T-cell (primary cell): ENCODE results near the gene CFAP77. TPM values are rescaled to one million over a fixed set of nuclear protein-coding genes. Genes with fewer than 3 reads are reported as not detected.

Experiments
- ATAC-seq, 4 experiments: fragments of 200-7000 bp in 3 of 4; fragments of 150-1000 bp in 1 of 4; cut with Tn5 transposase; replicated peaks in 1 of 4; 1 replicate in 3 of 4; 2 replicates in 1 of 4; pipeline ENCODE4 v1.10.0; 2021; ENCODE audit warnings: moderate library complexity in 3 of 4, mild to moderate bottlenecking in 2 of 4, moderate number of reproducible peaks in 1 of 4
- CTCF ChIA-PET, 2 donors: fragments of 300-600 bp; sonication (Branson Sonifier 250); formaldehyde crosslinking; loops; one replicate each; lab custom pipeline; 2022; ENCODE audit warnings: antibody characterized with exemption in 2 of 2; lab: Charles Lee
- POLR2A ChIA-PET, 2 donors: fragments of 300-600 bp; sonication (Branson Sonifier 250); formaldehyde crosslinking; loops; one replicate each; lab custom pipeline; 2022; ENCODE audit warnings: antibody characterized with exemption in 2 of 2; lab: Charles Lee
- DNase-seq, 35 experiments: peaks; one replicate each; pipeline versions ENCODE4 v3.0.0 to v3.0.0-alpha.2; 2013 to 2023
- H3K27ac ChIP-seq: one replicate; pipeline ENCODE4 v1.5.1; 2013; ENCODE audit warnings: low read length
- H3K27me3 ChIP-seq, 2 experiments: replicated peaks in 1 of 2; 1 replicate in 1 of 2; 2 replicates in 1 of 2; pipeline versions ENCODE4 v1.6.1 to v1.7.0; 2013; ENCODE audit warnings: low read length in 1 of 2, mixed read lengths in 1 of 2; ENCODE audit not compliant: control insufficient read depth in 2 of 2, insufficient read depth in 2 of 2; ENCODE audit errors: extremely low read depth in 1 of 2
- H3K36me3 ChIP-seq, 2 donors: 1 replicate in 1 of 2; 2 replicates in 1 of 2; pipeline versions ENCODE4 v1.6.1 to v1.7.0; 2013; ENCODE audit warnings: low read length in 1 of 2; ENCODE audit not compliant: control insufficient read depth in 2 of 2, insufficient read depth in 1 of 2; ENCODE audit errors: extremely low read depth in 1 of 2
- H3K4me1 ChIP-seq, 2 experiments: 1 replicate in 1 of 2; 2 replicates in 1 of 2; pipeline versions ENCODE4 v1.6.1 to v1.7.0; 2013; ENCODE audit warnings: low read length in 2 of 2, mixed read lengths in 1 of 2; ENCODE audit not compliant: insufficient read depth in 2 of 2, control insufficient read depth in 1 of 2; ENCODE audit errors: extremely low read depth in 1 of 2
- H3K4me3 ChIP-seq, 2 donors: 1 replicate in 1 of 2; 2 replicates in 1 of 2; pipeline versions ENCODE4 v1.5.1 to v1.7.0; 2013; ENCODE audit warnings: mild to moderate bottlenecking in 2 of 2, low read length in 1 of 2, moderate library complexity in 1 of 2; ENCODE audit not compliant: control insufficient read depth in 1 of 2; ENCODE audit errors: extremely low read depth in 1 of 2
- H3K9me3 ChIP-seq: 2 replicates; pipeline ENCODE4 v1.7.0; 2013
- H3K27ac Mint-ChIP-seq, 2 donors: one replicate each; pipeline ENCODE4 v1.8.0; 2020 to 2021; ENCODE audit warnings: mild to moderate bottlenecking in 2 of 2, mixed read lengths in 2 of 2
- H3K27me3 Mint-ChIP-seq, 2 donors: one replicate each; pipeline ENCODE4 v1.8.0; 2021 to 2022; ENCODE audit warnings: mixed read lengths in 2 of 2
- H3K36me3 Mint-ChIP-seq: one replicate; pipeline ENCODE4 v1.8.0; 2021; ENCODE audit warnings: mixed read lengths
- H3K4me1 Mint-ChIP-seq, 3 donors: one replicate each; pipeline ENCODE4 v1.8.0; 2020 to 2022; ENCODE audit warnings: mixed read lengths in 3 of 3, mild to moderate bottlenecking in 1 of 3
- H3K4me3 Mint-ChIP-seq, 3 donors: one replicate each; pipeline ENCODE4 v1.8.0; 2020 to 2022; ENCODE audit warnings: mild to moderate bottlenecking in 3 of 3, mixed read lengths in 3 of 3, moderate library complexity in 3 of 3
- H3K9me3 Mint-ChIP-seq, 3 donors: one replicate each; pipeline ENCODE4 v1.8.0; 2020 to 2022; ENCODE audit warnings: mixed read lengths in 3 of 3
- WGBS: methylation state at CpG from one replicate; pipeline ENCODE4 v1.1.5; 2013; ENCODE audit warnings: missing lambda C conversion rate; ENCODE audit not compliant: insufficient coverage; 5-methylcytosine and 5-hydroxymethylcytosine counted together
- total RNA-seq, 35 experiments: library from RNA in 6 of 35; stranded (reverse) in 6 of 35; fragments of 120-200 nt in 1 of 35; gene quantifications; one replicate each; pipeline versions ENCODE4 v1.2.1 to v1.2.4 and lab custom pipeline; 2013 to 2026

The CFAP77 gene
- total RNA-seq, 5 donors from 2014 or later (not counting 1 experiment from before 2014, with no cell fraction given), result not detected

GRCh38 chr9:132516301-132516700 lies 106.3 kb downstream of the CFAP77 start:
- H3K27me3 Mint-ChIP-seq, result peaks cover 18 to 28% of the 10 kb centered on the region in 2 donors
- H3K4me1 ChIP-seq, result no peaks in the 10 kb centered on the region
- no peak overlapping the region for H3K27ac ChIP-seq
- ChIA-PET POLR2A (no interaction called here), CTCF (no interaction called here)
- no peaks in the 10 kb centered on the region for H3K36me3 ChIP-seq
- no peak overlapping the region for H3K4me3 ChIP-seq
- H3K4me3 Mint-ChIP-seq, result no peak overlapping the region
- H3K4me1 Mint-ChIP-seq, result no peaks in the 10 kb centered on the region
- no peak overlapping the region for H3K27ac Mint-ChIP-seq
- ATAC-seq, result no peak
- no CpG with 5 or more reads among the region's 6 CpGs for WGBS
- H3K27me3 ChIP-seq, result peaks cover 0 to 48% of the 10 kb centered on the region in 2 experiments
- no peaks in the 10 kb centered on the region for H3K9me3 Mint-ChIP-seq
- H3K9me3 ChIP-seq, result no peaks in the 10 kb centered on the region
- no peaks in the 10 kb centered on the region for H3K36me3 Mint-ChIP-seq
- DNase-seq, result no peak

GRCh38 chr9:132516911-132517310 lies 106.9 kb downstream of the CFAP77 start:
- CTCF ChIA-PET, result no interaction called here
- WGBS, result 33% methylated on average over 9 of the region's 18 CpGs
- Histone ChIP-seq H3K27ac (no peak overlapping the region), H3K27me3 (peaks cover 0 to 52% of the 10 kb centered on the region in 2 experiments), H3K36me3 (no peaks in the 10 kb centered on the region), H3K4me3 (no peak overlapping the region), H3K9me3 (no peaks in the 10 kb centered on the region), H3K4me1 (no peaks in the 10 kb centered on the region)
- Mint-ChIP-seq H3K4me1 (no peaks in the 10 kb centered on the region), H3K27me3 (peaks cover 18 to 30% of the 10 kb centered on the region in 2 donors), H3K4me3 (no peak overlapping the region), H3K36me3 (no peaks in the 10 kb centered on the region), H3K9me3 (no peaks in the 10 kb centered on the region), H3K27ac (no peak overlapping the region)
- POLR2A ChIA-PET, result interaction anchor here in 1 of 2 donors (0.6 kb wide), 1 partner anchor 700 kb away, joined by 5 read pairs; no protein-coding TSS in a partner anchor
- ATAC-seq, result no peak
- no peak for DNase-seq

- Histone ChIP-seq H3K36me3 (no peaks in the 10 kb centered on the region), H3K4me3 (no peak overlapping the region), H3K27ac (no peak overlapping the region), H3K9me3 (no peaks in the 10 kb centered on the region), H3K27me3 (peaks cover 0 to 60% of the 10 kb centered on the region in 2 experiments), H3K4me1 (no peaks in the 10 kb centered on the region)
- no peaks in the 10 kb centered on the region for H3K36me3 Mint-ChIP-seq
- no peaks in the 10 kb centered on the region for H3K9me3 Mint-ChIP-seq
- CTCF ChIA-PET, result no interaction called here
- H3K4me3 Mint-ChIP-seq, result no peak overlapping the region
- 79% methylated on average over 17 of the region's 21 CpGs for WGBS
- POLR2A ChIA-PET, result no interaction called here
- H3K27me3 Mint-ChIP-seq, result peaks cover 18 to 30% of the 10 kb centered on the region in 2 donors
- no peaks in the 10 kb centered on the region for H3K4me1 Mint-ChIP-seq
- ATAC-seq (no peak), DNase-seq (no peak)
- H3K27ac Mint-ChIP-seq, result no peak overlapping the region
These were observed 108.0 kb downstream of the CFAP77 start for GRCh38 chr9:132517815-132518550.

DNA sequence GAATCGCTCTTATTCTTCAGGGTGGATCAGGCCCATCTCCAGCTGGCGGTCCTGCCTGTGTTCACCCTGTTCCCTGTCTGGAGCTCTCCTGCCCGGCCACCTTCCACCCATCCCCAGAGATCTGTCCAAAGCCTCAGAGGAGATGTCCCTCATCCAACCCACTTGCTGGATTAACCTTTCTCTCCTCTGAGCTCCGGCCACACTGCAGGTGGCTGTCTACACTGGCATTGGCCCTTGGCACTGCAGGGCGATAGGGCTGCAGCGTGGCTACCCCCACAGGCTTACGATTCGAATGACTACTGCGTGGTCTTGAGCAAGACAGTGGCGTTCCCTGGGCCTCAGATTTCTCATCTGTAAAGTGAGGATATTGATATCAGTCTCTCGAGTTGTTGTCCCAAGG lies 108.6 kb downstream of the CFAP77 start:
- Histone ChIP-seq H3K9me3 (no peaks in the 10 kb centered on the region), H3K27me3 (peaks cover 0 to 59% of the 10 kb centered on the region in 2 experiments), H3K36me3 (no peaks in the 10 kb centered on the region), H3K4me3 (no peak overlapping the region), H3K27ac (no peak overlapping the region), H3K4me1 (no peaks in the 10 kb centered on the region)
- ATAC-seq (no peak), DNase-seq (no peak)
- H3K36me3 Mint-ChIP-seq, result no peaks in the 10 kb centered on the region
- H3K27me3 Mint-ChIP-seq, result peaks cover 19 to 27% of the 10 kb centered on the region in 2 donors
- POLR2A ChIA-PET, result no interaction called here
- 84% methylated on average over 6 of the region's 11 CpGs for WGBS
- H3K4me3 Mint-ChIP-seq, result no peak overlapping the region
- H3K4me1 Mint-ChIP-seq, result no peaks in the 10 kb centered on the region
- CTCF ChIA-PET, result no interaction called here
- H3K9me3 Mint-ChIP-seq, result no peaks in the 10 kb centered on the region
- no peak overlapping the region for H3K27ac Mint-ChIP-seq

GRCh38 chr9:132519033-132519432 lies 109.0 kb downstream of the CFAP77 start:
- Mint-ChIP-seq H3K9me3 (no peaks in the 10 kb centered on the region), H3K4me3 (no peak overlapping the region), H3K27me3 (peaks cover 18 to 24% of the 10 kb centered on the region in 2 donors), H3K4me1 (no peaks in the 10 kb centered on the region), H3K36me3 (no peaks in the 10 kb centered on the region), H3K27ac (no peak overlapping the region)
- no peak overlapping the region for H3K27ac ChIP-seq
- no peak overlapping the region for H3K4me3 ChIP-seq
- ChIA-PET POLR2A (no interaction called here), CTCF (no interaction called here)
- no peak for ATAC-seq
- no peaks in the 10 kb centered on the region for H3K4me1 ChIP-seq
- H3K36me3 ChIP-seq, result no peaks in the 10 kb centered on the region
- peaks cover 0 to 59% of the 10 kb centered on the region in 2 experiments for H3K27me3 ChIP-seq
- 78% methylated on average over 1 of the region's 2 CpGs for WGBS
- no peak for DNase-seq
- H3K9me3 ChIP-seq, result no peaks in the 10 kb centered on the region

DNA sequence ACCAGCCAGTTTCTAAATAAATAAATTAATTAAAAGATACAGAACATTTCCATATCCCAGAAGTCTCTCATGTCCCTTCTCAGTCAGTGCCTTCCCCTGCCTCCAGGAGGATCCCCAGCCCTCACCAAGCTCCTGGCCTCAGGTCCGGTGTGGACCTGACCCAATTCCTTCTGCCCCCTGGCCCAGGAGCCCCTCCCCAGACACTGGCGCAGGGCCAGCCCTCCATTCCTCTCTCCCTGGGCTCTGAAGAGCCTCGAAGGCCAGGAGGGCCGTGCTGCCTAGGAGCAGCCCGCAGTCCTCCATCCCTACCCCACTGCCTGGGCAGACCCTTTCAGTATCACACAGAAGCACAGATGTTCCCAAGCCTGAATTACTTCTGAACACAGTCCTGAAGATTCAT lies 110.6 kb downstream of the CFAP77 start:
- Mint-ChIP-seq H3K27ac (no peak overlapping the region), H3K27me3 (peaks cover 24 to 25% of the 10 kb centered on the region in 2 donors), H3K9me3 (no peaks in the 10 kb centered on the region), H3K4me3 (no peak overlapping the region), H3K36me3 (no peaks in the 10 kb centered on the region), H3K4me1 (no peaks in the 10 kb centered on the region)
- POLR2A ChIA-PET, result no interaction called here
- Histone ChIP-seq H3K27me3 (peaks cover 0 to 50% of the 10 kb centered on the region in 2 experiments), H3K4me1 (no peaks in the 10 kb centered on the region), H3K27ac (no peak overlapping the region), H3K9me3 (no peaks in the 10 kb centered on the region), H3K4me3 (no peak overlapping the region), H3K36me3 (no peaks in the 10 kb centered on the region)
- no peak for ATAC-seq
- no peak for DNase-seq
- CTCF ChIA-PET, result no interaction called here
- 100% methylated on average over 4 of the region's 5 CpGs for WGBS
